HG02938 (cell line): Measurements from ENCODE around the gene ANP32B.

Experiments used
- ATAC-seq: cut with Tn5 transposase; IDR thresholded peaks from one replicate; pipeline ENCODE4 v1.9.1; 2021; ENCODE audit warnings: mild to moderate bottlenecking, moderate library complexity; ENCODE audit not compliant: unreplicated experiment

ANP32B gene

DNA sequence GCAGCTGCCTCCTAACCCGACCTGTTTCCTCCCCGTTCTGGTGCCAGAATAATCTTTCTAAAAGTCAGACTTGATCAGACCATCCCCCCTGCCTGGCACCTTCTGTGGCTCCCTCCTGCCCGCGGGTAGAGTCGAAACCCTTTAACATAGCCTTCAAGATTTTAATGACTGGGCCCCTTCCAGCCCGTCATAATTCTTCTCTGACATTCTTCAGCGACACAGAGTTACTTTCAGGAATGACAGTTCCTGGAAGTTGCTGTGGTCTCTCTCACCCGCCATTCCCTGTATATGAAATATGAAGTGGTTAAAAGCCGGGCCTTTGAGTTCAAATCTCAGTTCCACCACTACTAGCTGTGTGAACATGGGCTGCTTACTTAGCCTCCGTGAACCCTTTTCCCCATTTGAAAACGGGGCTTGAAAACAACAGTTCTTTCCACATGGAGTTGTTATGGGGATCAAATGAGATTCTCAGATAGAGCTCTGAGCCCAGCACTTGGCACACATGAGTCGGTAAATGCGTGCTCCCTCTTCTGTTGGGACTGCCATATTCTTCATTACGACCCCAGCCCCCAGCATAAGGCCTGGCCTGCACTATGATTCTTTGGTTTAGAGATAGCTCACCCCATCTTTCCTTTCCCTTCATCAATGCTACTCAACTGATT, 74.1 kb downstream of the ANP32B start:
- ATAC-seq, result no peak

DNA sequence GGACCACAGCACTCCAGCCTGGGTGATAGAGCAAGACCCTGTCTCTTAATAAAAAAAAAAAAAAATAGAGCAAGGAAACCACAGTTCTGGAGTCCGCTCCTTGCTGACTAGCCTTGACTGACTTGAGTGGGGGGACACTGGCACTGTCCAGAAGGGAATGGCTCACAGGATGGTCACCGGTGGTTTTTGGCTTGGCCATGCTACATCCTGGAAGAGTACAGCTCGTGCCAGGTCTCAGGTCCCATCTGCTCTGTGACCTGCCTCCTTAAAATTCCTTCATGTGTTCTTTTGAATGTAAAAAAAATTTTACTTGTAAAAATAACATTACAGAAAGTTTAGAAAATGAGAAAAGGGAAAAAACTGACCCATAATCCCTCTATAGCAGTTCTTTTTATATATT, 79.0 kb downstream of the ANP32B start:
- ATAC-seq, result no peak

DNA sequence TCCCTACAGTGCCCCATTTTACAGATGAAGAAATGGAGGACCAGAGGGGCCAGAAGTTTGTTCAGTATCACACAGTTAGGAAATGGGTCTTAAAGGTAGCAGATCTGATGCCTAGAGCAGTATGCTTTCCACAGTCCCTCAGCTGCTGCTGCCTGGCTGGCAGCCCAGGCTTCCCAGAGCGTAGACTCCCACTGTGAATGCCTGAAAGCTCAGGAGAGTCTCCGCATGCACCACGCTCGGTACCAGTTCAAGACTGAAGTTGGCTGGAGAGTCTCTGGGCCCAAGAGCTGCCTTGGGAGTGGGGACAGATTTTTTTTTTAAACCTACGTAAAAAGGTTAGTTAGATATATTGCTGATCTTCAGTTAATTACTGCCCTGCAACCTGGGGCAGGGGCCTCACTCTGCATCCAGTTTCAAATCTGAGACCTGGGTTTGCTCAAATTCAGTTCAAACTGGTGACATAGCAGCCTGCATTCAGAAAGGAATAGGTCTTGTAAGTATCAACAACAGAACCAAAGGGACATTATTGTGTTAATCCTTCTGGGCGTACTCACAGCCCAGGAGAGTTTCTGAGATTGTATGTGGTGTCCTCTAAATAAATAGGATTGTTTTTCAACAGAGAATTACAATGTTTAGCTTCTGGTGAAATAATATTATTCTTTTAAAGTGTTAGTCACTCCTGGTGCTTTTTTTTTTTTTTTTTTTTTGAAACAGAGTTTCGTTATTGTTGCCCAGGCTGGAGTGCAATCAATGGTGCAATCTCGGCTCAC, 81.7 kb downstream of the ANP32B start:
- ATAC-seq, result no peak
